ENCODE results near the gene IL1B.

DNA sequence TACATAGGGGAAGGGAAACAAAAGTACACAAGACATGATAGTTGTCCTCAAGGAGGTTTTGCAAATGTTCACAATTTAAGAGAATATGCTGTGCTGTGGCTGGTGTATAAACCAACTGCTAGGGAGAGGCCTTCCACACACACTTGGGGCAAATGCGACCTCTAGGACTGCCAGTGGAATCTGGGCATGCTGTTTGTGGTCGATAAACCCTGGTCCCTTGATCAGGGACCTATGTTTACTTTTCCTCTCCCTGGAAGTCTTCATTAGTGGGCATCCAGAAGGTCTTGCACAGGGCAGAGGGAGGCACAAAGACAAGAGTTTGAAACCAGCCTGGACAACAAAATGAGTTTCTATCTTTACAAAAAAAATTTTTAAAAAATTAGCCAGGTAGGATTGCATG is 7.3 kb upstream of the IL1B start:
- TF ChIP-seq, protein P1, sequence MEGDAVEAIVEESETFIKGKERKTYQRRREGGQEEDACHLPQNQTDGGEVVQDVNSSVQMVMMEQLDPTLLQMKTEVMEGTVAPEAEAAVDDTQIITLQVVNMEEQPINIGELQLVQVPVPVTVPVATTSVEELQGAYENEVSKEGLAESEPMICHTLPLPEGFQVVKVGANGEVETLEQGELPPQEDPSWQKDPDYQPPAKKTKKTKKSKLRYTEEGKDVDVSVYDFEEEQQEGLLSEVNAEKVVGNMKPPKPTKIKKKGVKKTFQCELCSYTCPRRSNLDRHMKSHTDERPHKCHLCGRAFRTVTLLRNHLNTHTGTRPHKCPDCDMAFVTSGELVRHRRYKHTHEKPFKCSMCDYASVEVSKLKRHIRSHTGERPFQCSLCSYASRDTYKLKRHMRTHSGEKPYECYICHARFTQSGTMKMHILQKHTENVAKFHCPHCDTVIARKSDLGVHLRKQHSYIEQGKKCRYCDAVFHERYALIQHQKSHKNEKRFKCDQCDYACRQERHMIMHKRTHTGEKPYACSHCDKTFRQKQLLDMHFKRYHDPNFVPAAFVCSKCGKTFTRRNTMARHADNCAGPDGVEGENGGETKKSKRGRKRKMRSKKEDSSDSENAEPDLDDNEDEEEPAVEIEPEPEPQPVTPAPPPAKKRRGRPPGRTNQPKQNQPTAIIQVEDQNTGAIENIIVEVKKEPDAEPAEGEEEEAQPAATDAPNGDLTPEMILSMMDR (IDR thresholded peaks at IDR 0.05): no peak
- no peak for TF ChIP-seq EP300 (IDR thresholded peaks at IDR 0.05)
- TF ChIP-seq POLR2AphosphoS5 (IDR thresholded peaks at IDR 0.05): no peak

Data from esophagus muscularis mucosa (tissue), 4 donors.